HG03565 (cell line): ENCODE measurements around the gene PAXX.

Experiments used
- ATAC-seq: cut with Tn5 transposase; IDR thresholded peaks from one replicate; pipeline ENCODE4 v1.9.1; 2021; ENCODE audit warnings: mild to moderate bottlenecking, moderate library complexity; ENCODE audit not compliant: unreplicated experiment

The PAXX gene

GRCh38 chr9:136964833-136965422 is 27.3 kb upstream of the PAXX start:
- ATAC-seq, result no peak

GRCh38 chr9:136965771-136966484 is 26.3 kb upstream of the PAXX start:
- ATAC-seq, result no peak

DNA sequence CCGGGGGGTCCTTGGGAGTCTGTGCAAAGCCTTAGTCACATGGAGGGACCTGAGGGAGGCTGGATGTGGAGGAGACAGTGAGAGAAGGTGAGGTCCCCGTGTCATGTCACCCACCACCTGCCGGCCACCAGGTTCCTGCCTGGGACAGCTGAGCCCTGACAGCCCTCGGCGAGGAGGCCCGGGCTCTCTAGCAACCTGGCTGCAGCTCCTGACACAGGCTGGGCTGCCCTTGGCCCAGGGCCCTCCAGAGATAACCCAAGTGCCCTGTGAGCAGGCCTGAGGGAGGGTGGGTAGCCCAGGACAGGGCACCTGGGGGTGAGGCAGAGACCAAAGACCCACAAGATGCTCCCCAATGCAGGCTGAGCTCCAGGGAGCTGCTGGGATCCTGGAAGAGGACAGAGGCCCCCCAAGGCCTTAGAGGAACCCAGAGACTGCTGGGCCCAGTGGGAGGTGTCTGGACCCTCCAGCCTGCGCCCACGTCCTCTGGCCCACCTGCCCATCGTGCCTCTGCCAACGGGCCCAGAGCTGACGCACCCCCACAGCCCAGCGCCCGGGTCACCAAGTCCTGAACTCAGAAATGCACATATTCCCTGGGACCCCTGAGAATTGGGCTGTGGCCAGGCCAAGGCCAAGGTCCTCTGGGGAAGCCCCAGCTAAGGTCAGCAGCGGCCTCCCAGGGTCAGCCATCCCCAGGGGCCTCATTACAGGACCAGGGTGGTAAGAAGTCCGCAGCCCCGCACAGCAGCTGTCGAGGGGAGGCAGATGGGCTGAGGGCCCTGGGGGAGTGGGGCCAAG is 23.7 kb upstream of the PAXX start:
- no peak for ATAC-seq

DNA sequence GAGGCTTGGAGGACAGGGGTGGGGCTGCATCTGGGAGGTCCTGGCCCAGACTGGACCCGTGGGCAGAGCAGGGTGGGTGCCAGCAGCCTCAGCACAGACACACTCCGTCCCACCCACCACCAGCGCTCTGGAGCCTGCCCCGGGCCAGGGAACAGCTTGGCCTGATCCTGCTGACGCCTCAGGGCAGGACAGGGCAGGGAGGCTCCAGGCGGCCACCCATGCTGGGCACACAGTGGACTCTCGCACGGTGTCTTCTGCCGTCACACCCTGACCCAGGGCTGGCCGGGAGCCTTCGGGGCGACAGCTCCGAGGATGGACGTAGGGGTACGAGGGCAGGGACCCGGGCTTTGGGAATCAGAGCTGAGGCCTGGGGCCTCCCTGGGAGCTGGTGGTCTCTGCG is 23.1 kb upstream of the PAXX start:
- ATAC-seq, result no peak

DNA sequence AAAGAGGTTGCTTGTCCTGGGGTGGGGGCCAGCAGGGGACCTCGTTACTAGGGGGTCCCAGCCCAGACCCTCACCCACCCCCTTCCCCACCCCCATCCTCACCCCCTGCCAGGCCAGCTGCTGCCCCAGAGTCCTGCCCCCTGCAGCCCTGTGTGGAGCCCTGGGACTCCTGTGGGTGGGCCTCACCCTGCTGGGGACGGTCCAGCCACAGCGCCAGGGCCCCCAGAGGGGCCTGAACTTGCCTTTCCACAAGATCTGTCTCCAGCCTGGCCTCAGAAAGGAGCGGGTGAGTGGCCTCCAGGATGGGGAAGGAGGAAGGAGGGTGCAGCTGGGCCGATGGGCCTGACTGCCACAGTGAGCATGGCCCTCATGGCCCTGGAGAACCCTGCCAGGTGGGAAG is 22.4 kb upstream of the PAXX start:
- no peak for ATAC-seq

DNA sequence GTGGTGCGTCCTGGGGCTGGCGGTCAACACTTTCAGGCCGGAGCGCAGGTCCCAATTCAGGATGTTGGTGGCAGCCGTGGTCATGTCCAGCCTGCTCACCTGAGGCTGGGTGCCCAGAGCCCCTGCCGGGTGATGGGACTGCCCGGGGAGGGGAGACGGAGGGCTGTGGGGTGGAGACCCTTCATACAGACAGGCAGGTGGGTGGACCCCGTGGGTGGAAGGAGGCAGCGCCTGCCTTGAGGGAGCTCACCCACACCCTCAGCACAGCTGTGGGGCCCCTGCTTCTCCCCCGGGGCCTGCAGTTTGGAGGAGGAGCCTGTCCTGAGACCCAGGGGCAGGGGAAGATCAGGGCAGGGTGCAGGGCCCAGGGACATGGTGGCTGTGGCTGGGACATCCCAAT is 21.9 kb upstream of the PAXX start:
- ATAC-seq, result no peak

GRCh38 chr9:136971746-136972145 is 20.5 kb upstream of the PAXX start:
- ATAC-seq, result no peak

GRCh38 chr9:136972335-136972734 is 19.9 kb upstream of the PAXX start:
- ATAC-seq, result no peak

- no peak for ATAC-seq
Observed at GRCh38 chr9:136972743-136973142, 19.5 kb upstream of the PAXX start.

DNA sequence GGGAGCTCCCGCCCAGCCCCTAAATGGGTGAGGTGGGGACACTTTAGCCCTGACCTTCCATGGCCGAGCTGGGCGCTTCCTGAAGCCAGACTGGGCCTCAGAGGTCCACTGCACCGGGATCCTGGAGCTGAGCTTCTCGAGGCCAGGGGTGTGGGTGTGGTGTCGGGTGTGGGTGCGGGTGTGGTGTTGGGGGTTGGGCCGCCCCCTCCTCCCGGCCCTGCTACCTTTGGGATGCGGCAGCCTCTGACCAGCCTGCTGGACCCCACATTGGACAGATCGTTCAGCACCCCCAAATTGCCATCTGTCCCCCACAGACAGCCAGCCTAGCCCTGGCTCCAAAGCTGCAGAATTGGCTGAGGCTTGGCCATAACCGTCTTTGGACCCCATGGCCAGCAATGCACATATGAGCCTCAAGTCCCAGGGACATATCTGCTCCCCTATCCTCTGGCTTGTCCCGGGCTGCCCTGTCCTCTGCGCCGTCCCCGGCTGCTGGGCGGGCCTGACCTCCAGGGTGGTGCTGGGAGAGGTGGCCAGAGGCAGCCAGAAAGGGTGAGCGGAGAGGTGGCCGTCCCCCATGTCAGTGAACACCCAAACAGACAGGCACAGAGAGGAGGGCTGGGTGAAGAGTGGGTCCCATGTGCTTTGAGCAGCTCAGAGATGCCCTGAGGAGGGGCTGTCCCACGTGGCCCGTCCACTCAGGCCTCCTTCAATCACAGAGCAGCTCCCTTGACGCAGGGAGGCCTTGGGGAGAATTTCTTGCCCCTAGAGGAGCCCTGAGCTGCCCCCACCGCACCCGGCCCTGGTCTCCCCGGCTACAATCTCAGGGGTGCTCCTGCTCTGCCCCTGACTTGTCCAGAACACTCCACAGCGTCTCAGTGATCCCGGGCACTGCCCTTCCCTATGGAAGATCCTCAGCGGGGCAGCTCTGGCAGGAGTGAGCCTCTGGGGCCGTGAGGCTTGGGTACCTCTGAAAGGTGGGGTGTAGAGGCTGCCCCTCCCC is 18.3 kb upstream of the PAXX start:
- no peak for ATAC-seq

DNA sequence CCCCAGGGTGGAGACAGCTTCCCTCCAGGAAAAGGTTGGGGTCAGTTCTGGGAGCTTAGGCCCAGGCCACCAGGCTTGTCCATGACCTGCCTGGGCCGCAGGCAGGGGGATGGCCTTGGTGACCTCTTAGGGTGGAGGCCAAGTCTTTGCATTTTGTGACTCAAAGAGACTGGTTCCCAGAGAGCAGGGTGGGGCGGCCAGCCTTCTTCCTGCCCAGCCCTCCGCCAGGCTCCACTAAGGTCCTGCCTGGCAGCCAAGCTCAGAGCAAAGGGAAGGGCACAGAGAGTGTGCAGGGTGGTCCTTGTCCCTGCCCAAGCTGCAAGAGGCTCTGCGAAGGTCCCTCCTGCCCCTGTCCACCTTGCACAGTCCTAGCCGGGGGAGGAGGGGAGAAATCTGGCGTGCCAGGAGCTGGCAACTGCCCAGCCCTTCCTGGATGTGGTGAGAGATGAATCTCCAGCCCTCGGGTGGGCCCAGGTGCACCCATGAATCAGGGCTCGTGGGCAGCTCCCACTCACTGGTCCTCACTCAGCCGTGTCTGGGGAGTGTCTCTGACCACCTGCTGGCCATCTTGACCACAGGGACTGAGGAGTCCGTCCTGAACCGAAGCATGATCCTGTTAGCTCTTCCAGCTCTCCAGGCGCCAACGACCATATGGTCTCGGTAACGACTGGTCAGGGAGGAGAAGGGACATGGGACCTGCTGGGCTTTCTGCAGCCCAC is 17.2 kb upstream of the PAXX start:
- ATAC-seq, result no peak

DNA sequence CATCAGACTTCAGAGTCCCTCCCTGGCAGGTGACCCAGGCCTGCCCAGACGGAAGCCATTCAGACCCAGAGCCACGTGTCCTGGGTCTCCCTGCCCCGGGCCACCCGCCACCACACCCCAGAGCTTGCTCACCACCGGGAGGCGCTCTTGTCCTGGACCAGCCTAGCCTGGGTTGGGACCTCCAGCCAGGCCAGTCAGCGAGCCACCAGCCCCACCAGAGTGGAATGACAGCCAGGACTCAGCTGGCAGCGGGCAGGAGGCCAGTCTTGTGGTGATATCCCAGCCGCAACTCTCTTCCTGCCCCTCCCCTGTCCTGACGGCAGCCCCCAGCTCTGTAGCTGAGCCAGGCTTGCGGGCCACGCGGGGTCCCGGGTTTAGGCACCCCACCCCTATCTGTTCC is 16.6 kb upstream of the PAXX start:
- no peak for ATAC-seq

DNA sequence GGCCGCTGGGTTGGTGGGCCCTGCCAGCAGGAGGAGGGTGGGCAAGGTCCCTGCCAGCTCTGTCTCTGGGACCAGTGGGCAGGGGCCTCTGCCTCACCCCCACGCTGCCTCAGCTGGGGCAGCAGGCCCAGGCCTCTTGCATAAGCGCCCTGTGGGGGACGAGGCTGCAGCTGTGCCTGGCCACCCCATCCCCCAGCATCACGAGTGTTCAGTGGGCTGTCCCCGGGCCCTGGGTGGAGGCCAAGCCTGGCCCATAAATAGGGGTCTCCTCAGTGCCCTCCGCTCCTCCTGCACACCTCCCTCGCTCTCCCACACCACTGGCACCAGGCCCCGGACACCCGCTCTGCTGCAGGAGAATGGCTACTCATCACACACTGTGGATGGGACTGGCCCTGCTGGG is 15.0 kb upstream of the PAXX start, which contains the start of gene PTGDS:
Gene PTGDS, plus strand, starts transcription at position 282 of the 400 bp plus-strand sequence. Its CDS starts 75 bp downstream, at position 357.
- no peak for ATAC-seq

DNA sequence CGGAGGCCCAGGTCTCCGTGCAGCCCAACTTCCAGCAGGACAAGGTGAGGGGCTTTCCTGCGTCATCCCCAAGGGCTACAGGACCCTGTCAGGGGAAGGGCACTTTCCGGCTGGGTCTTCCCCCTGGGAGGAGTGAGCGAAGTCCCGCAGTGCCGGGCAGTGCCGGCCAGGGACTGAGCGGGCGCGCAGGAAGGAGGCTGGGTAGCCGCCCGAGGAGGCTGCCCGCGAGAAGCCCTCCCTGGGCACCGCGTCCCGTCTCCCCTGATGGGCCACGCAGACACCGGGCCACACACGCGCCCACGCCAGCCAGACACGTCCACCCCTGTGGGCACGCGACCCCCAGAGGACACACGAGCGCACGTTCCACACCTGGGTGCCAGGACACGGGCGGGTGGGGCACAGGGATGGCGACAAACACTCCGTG is 14.6 kb upstream of the PAXX start:
- ATAC-seq, result no peak

DNA sequence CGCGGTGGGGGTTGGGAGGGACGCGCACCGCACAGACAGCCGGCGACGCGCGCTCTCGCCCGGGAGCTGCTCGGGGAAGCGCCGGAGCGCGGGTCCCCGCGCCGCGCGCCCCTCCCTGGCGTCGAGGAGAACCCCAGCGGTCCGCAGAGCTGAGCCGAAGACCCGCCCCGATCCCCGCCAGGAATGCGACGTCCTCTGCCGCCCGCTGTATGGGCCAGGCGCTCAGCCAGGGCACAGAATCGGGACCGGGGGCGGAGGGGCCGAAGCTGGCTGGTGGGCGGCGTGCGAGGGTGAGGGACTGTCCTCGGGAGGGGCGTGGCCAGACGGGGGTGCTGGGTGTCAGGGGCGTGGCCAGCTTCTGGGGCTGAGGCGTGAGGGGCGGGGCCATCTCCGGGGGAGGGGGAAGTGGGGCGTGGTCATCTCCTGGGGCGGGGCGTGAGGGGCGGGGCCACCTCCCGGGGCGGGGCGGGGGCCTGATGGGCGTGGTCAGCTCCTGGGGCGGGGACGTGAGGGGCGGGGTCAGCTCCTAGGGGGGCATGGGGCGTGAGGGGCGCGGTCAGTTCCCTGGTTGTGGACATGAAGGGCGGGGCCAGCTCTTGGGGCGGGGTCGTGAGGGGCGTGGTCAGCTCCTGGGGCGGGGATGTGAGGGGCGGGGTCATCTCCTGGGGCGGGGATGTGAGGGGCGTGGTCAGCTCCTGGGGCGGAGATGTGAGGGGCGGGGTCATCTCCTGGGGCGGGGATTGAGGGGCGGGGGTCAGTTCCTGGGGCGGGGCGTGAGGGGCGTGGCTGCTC is 14.0 kb upstream of the PAXX start:
- no peak for ATAC-seq

DNA sequence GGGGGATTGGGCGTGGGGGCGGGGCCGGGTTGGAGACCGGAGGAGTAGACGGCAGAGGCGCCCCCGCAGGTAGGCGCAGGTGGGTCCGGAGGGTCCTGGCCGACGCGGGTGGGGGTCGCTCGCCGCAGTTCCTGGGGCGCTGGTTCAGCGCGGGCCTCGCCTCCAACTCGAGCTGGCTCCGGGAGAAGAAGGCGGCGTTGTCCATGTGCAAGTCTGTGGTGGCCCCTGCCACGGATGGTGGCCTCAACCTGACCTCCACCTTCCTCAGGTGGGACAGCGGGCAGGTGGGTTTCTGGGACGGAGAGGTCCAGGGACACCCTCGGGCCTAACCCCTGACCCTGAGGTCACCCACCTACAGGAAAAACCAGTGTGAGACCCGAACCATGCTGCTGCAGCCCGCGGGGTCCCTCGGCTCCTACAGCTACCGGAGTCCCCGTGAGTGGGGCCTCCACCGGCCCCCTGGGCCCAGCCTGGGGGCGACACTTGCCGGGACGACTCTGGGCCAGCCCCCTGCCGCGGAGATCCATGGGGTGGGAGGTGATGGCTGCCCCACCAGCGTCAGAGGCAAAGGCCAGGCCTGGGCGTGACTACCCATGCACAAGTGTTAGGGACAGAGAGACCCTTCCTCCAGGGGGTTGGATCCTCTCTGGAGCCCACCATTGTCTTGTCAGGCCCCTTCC is 13.2 kb upstream of the PAXX start:
- ATAC-seq, result no peak

DNA sequence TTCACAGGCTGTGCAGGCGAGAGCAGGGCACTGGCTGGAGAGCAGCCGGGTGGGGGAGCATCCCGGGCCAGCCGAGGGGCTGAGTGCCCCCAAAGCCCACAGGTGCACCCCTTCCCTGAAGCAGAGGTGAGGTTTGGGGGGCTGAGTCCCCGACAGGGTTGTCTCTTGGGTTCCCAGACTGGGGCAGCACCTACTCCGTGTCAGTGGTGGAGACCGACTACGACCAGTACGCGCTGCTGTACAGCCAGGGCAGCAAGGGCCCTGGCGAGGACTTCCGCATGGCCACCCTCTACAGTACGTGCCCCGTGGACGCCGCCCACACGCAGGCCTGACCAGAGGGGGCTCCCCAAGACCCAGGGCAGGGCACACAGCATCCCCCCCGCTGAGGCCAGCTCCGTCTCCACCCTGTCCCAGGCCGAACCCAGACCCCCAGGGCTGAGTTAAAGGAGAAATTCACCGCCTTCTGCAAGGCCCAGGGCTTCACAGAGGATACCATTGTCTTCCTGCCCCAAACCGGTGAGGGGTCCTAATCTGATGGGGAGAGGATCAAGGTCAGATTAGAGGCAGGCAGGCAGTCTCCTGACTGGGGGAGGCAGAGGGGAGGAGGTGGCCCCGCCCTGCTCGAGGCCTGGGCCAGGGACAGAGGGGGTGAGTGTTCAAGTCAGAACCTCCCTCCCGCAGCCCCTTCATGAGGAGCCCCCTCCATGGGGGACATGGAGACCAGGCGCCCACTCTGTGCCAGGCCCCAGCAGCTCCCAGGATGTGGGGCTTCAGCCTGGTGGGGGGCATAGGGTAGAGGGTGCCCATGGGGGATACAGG is 12.2 kb upstream of the PAXX start:
- ATAC-seq, result no peak
